H1 (cell line): Measurements from ENCODE around the gene AQP2. TPM values are rescaled to one million over a fixed set of nuclear protein-coding genes. Genes with fewer than 3 reads are reported as not detected.

Experiments used
- CHD7 ChIP-seq: fragments of 300-600 bp; sonication (generic); IDR thresholded peaks from 2 replicates; pipeline ENCODE4 v1.7.1; 2012; ENCODE audit warnings: low read length, moderate library complexity, mild to moderate bottlenecking, inconsistent platforms; ENCODE audit not compliant: insufficient replicate concordance
- GTF2F1 ChIP-seq: IDR thresholded peaks from 2 replicates; pipeline ENCODE4 v1.6.1; 2012; ENCODE audit warnings: low read depth, low read length, improper control_type of control experiment, borderline replicate concordance
- RXRA ChIP-seq: IDR thresholded peaks from 2 replicates; pipeline ENCODE4 v1.6.1; 2011; ENCODE audit warnings: low read depth, mild to moderate bottlenecking, low read length, moderate library complexity; ENCODE audit not compliant: insufficient read depth
- SIX5 ChIP-seq: IDR thresholded peaks from 2 replicates; pipeline ENCODE4 v1.6.1; 2011; ENCODE audit warnings: mild to moderate bottlenecking, low read depth, low read length
- SP4 ChIP-seq: IDR thresholded peaks from 2 replicates; pipeline ENCODE4 v1.6.1; 2012; ENCODE audit warnings: low read length, inconsistent platforms
- USF2 ChIP-seq: IDR thresholded peaks from 2 replicates; pipeline ENCODE4 v1.6.1; 2011; ENCODE audit warnings: low read length, improper control_type of control experiment
- polyA plus RNA-seq, 7 experiments: library from polyadenylated mRNA; depleted of rRNA in 3 of 7; stranded (reverse) in 5 of 7; unstranded in 2 of 7; fragments of >200 nt in 5 of 7; fragments of 200-250 nt in 2 of 7; gene quantifications; 1 replicate in 5 of 7; 2 replicates in 1 of 7; 4 replicates in 1 of 7; pipeline versions ENCODE4 v1.2.1 to v1.2.3, GENCODE V29; 2011 to 2013; ENCODE audit warnings: missing spikeins in 2 of 7, mixed read lengths in 2 of 7
- total RNA-seq: library from RNA; stranded (reverse); fragmentation: NEBNext Ultra II Directional; extraction: Animal tissue kit (Norgen Biotek cat#: 25700); gene quantifications from 2 replicates; pipeline ENCODE4 v1.2.1, GENCODE V29; 2021

The AQP2 gene
- total and polyA plus RNA-seq, 2 of the 8 experiments (the other 6 are each of a cell fraction or from before 2014, with no cell fraction given): not detected

- TF ChIP-seq CHD7 (no peak), RXRA (no peak), USF2 (no peak), SP4 (no peak), GTF2F1 (no peak), SIX5 (no peak)
Measured at GRCh38 chr12:50006280-50006679, 55.7 kb downstream of the AQP2 start (continued).
